ENCODE measurements around the gene DUSP28. TPM values are rescaled to one million over a fixed set of nuclear protein-coding genes. Genes with fewer than 3 reads are reported as not detected.
A peak's percentile ranks its signal among the peaks of the same experiment; 100 is the strongest.

DUSP28 gene
- total RNA-seq, 1 experiment from 2014 or later: 11.3 TPM

GRCh38 chr2:240589850-240590525 lies 29.8 kb downstream of the DUSP28 start:
- H3K4me3 ChIP-seq: no peak overlapping the region
- no peaks in the 10 kb centered on the region for H3K9me3 ChIP-seq (replicated peaks)
- no peak overlapping the region for H3K27ac ChIP-seq
- H3K27me3 ChIP-seq: no peaks in the 10 kb centered on the region
- 0 out of 2 replicates have a peak, but pooled peaks cover 5% of the 10 kb centered on the region for H3K36me3 ChIP-seq
- DNase-seq: no peak
- H3K4me1 ChIP-seq: peaks cover 5% of the 10 kb centered on the region

GRCh38 chr2:240590681-240591111 lies 30.5 kb downstream of the DUSP28 start:
- no peaks in the 10 kb centered on the region for H3K9me3 ChIP-seq (replicated peaks)
- no peaks in the 10 kb centered on the region for H3K4me1 ChIP-seq
- 0 out of 2 replicates have a peak, but pooled peaks cover 5% of the 10 kb centered on the region for H3K36me3 ChIP-seq
- DNase-seq: no peak
- H3K4me3 ChIP-seq: no peak overlapping the region
- H3K27me3 ChIP-seq: no peaks in the 10 kb centered on the region
- H3K27ac ChIP-seq: no peak overlapping the region

- H3K4me3 ChIP-seq: no peak overlapping the region
- 0 out of 2 replicates have a peak, but pooled peaks cover 5% of the 10 kb centered on the region for H3K36me3 ChIP-seq
- no peaks in the 10 kb centered on the region for H3K4me1 ChIP-seq
- H3K27ac ChIP-seq: no peak overlapping the region
- no peak for DNase-seq
- H3K9me3 ChIP-seq (replicated peaks): no peaks in the 10 kb centered on the region
- H3K27me3 ChIP-seq: no peaks in the 10 kb centered on the region
These were observed 31.1 kb downstream of the DUSP28 start for GRCh38 chr2:240591226-240591625.

GRCh38 chr2:240591784-240592183 lies 31.6 kb downstream of the DUSP28 start:
- Histone ChIP-seq H3K4me1 (no peaks in the 10 kb centered on the region), H3K4me3 (no peak overlapping the region), H3K27ac (no peak overlapping the region), H3K27me3 (no peaks in the 10 kb centered on the region), H3K36me3 (0 out of 2 replicates have a peak, but pooled peaks cover 5% of the 10 kb centered on the region), H3K9me3 (replicated peaks) (no peaks in the 10 kb centered on the region)
- DNase-seq: no peak

GRCh38 chr2:240593026-240593702 lies 33.0 kb downstream of the DUSP28 start:
- no peak for DNase-seq
- H3K4me3 ChIP-seq: no peak overlapping the region
- H3K27ac ChIP-seq: no peak overlapping the region
- no peaks in the 10 kb centered on the region for H3K9me3 ChIP-seq (replicated peaks)
- no peaks in the 10 kb centered on the region for H3K27me3 ChIP-seq
- 0 out of 2 replicates have a peak, but pooled peaks cover 5% of the 10 kb centered on the region for H3K36me3 ChIP-seq
- no peaks in the 10 kb centered on the region for H3K4me1 ChIP-seq

- Histone ChIP-seq H3K36me3 (0 out of 2 replicates have a peak, but pooled peaks cover 5% of the 10 kb centered on the region), H3K27me3 (no peaks in the 10 kb centered on the region), H3K4me1 (no peaks in the 10 kb centered on the region), H3K27ac (no peak overlapping the region), H3K9me3 (replicated peaks) (no peaks in the 10 kb centered on the region), H3K4me3 (no peak overlapping the region)
- DNase-seq: no peak
These were observed 33.7 kb downstream of the DUSP28 start for GRCh38 chr2:240593703-240594451.

- Histone ChIP-seq H3K27me3 (no peaks in the 10 kb centered on the region), H3K9me3 (replicated peaks) (no peaks in the 10 kb centered on the region), H3K4me3 (no peak overlapping the region), H3K27ac (no peak overlapping the region), H3K36me3 (0 out of 2 replicates have a peak, but pooled peaks cover 5% of the 10 kb centered on the region), H3K4me1 (no peaks in the 10 kb centered on the region)
- DNase-seq: no peak
These were observed 34.6 kb downstream of the DUSP28 start for GRCh38 chr2:240594511-240595380.

- H3K9me3 ChIP-seq (replicated peaks): no peaks in the 10 kb centered on the region
- no peaks in the 10 kb centered on the region for H3K27me3 ChIP-seq
- no peak overlapping the region for H3K27ac ChIP-seq
- H3K4me1 ChIP-seq: no peaks in the 10 kb centered on the region
- H3K36me3 ChIP-seq: 0 out of 2 replicates have a peak, but pooled peaks cover 5% of the 10 kb centered on the region
- no peak overlapping the region for H3K4me3 ChIP-seq
- DNase-seq: peak; percentile 59 to 68
These were observed 35.4 kb downstream of the DUSP28 start for GRCh38 chr2:240595381-240596079.

GRCh38 chr2:240596080-240596460 lies 35.9 kb downstream of the DUSP28 start:
- Histone ChIP-seq H3K27ac (no peak overlapping the region), H3K4me1 (no peaks in the 10 kb centered on the region), H3K36me3 (0 out of 2 replicates have a peak, but pooled peaks cover 5% of the 10 kb centered on the region), H3K4me3 (no peak overlapping the region), H3K9me3 (replicated peaks) (no peaks in the 10 kb centered on the region), H3K27me3 (no peaks in the 10 kb centered on the region)
- no peak for DNase-seq

- no peak for DNase-seq
- no peaks in the 10 kb centered on the region for H3K4me1 ChIP-seq
- H3K36me3 ChIP-seq: 0 out of 2 replicates have a peak, but pooled peaks cover 5% of the 10 kb centered on the region
- H3K27me3 ChIP-seq: no peaks in the 10 kb centered on the region
- H3K4me3 ChIP-seq: no peak overlapping the region
- no peak overlapping the region for H3K27ac ChIP-seq
- H3K9me3 ChIP-seq (replicated peaks): no peaks in the 10 kb centered on the region
These were observed 36.4 kb downstream of the DUSP28 start for GRCh38 chr2:240596491-240596931.

GRCh38 chr2:240597054-240597418 lies 36.9 kb downstream of the DUSP28 start:
- no peak for DNase-seq
- Histone ChIP-seq H3K4me1 (no peaks in the 10 kb centered on the region), H3K9me3 (replicated peaks) (no peaks in the 10 kb centered on the region), H3K4me3 (no peak overlapping the region), H3K27ac (no peak overlapping the region), H3K36me3 (0 out of 2 replicates have a peak, but pooled peaks cover 5% of the 10 kb centered on the region), H3K27me3 (no peaks in the 10 kb centered on the region)

GRCh38 chr2:240597419-240598181 lies 37.4 kb downstream of the DUSP28 start:
- H3K4me1 ChIP-seq: no peaks in the 10 kb centered on the region
- H3K36me3 ChIP-seq: 0 out of 2 replicates have a peak, but pooled peaks cover 3% of the 10 kb centered on the region

GRCh38 chr2:240598311-240598911 lies 38.3 kb downstream of the DUSP28 start:
- Histone ChIP-seq H3K9me3 (replicated peaks) (no peaks in the 10 kb centered on the region), H3K4me3 (no peak overlapping the region), H3K27me3 (no peaks in the 10 kb centered on the region), H3K36me3 (no peaks in the 10 kb centered on the region), H3K4me1 (no peaks in the 10 kb centered on the region; the same call in 1 of the 2 replicates), H3K27ac (no peak overlapping the region)
- DNase-seq: no peak

More at GRCh38 chr2:240597419-240598181, 37.4 kb downstream of the DUSP28 start:
- no peak for DNase-seq
- Histone ChIP-seq H3K4me3 (no peak overlapping the region), H3K27ac (no peak overlapping the region), H3K9me3 (replicated peaks) (no peaks in the 10 kb centered on the region), H3K27me3 (no peaks in the 10 kb centered on the region)
